IPS-11a (cell line): Measurements from ENCODE around the gene HNRNPM.

ENCODE experiments used
- H3K4me3 ChIP-seq: one replicate; pipeline ENCODE4 v1.5.1; 2013; ENCODE audit warnings: low read depth, low read length, control low read depth

HNRNPM gene

GRCh38 chr19:8459520-8460270, 14.9 kb downstream of the HNRNPM start:
- H3K4me3 ChIP-seq = no peak overlapping the region

- no peak overlapping the region for H3K4me3 ChIP-seq
These were observed 15.9 kb downstream of the HNRNPM start for GRCh38 chr19:8460516-8461298.

DNA sequence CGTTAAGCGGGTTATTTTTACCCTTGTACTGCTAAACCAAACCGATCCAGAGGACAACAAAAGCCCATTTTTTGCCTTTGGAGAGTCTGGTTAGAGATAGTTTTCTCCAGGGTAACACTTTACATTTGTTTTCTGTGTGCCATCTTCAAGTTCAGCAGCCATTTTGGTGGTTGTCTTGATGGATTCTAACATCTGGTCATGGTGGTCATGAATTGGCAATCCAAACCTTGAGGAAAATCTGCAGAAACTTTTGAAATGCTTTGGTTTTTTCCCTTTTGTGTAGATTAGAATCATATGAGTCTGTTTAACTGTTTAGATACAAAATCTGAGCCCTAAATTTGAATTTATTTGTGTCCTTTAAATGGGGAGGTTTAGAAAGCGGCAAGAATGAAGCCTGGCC, 16.6 kb downstream of the HNRNPM start:
- H3K4me3 ChIP-seq = no peak overlapping the region

DNA sequence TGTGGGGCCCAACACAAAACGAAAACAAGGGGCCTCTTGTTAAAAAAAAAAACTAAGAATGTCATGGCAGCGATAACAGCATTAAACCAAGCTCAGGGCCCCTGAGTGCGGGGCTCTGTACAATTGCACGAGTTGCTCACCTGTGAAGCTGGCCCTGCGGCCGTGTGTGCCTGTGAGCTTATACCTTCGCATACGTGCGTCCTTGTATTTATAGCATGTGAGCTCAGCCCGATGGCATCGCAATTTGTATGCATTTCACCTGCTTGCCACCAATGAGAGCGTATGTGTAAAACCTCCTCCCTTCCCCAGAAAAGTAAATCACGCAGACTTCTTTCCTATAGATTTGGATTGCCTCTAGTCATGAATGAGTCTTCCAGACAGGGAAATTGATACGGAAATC, 17.1 kb downstream of the HNRNPM start:
- H3K4me3 ChIP-seq = no peak overlapping the region

DNA sequence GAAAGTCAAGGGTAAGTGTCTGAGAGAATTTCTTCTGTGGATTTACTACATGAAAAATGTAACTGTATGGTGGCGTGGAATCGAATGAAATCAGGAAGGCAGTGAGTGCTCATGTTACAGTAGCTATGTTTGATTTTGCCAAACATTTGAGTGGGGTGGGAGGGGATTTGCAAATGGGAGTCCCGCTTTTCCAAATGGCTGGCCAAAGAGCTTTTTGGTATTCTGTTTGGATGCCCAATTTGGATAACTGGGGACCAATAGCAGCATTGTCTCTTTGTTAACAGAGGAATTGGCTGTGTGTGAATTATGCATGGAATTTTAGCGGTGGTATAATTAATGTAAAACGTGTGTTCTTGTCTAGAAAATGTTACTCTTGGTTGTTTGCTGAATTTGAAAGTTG, 17.8 kb downstream of the HNRNPM start:
- no peak overlapping the region for H3K4me3 ChIP-seq

- H3K4me3 ChIP-seq = no peak overlapping the region
These were observed 18.6 kb downstream of the HNRNPM start for GRCh38 chr19:8463365-8463764.

DNA sequence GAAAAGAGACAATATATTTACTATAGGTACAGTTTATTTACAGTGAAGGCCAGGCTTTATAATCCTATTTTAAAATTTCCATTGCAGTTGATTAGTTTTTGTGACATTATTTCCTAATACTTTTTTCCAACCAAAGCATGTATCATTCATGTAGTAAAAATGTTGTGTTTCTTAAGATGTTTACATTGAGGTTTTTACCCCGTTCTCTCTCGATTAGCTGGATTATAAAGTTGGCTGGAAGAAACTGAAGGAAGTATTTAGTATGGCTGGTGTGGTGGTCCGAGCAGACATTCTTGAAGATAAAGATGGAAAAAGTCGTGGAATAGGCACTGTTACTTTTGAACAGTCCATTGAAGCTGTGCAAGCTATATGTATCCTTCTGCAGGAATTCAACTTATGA, 21.2 kb downstream of the HNRNPM start:
- H3K4me3 ChIP-seq = no peak overlapping the region

DNA sequence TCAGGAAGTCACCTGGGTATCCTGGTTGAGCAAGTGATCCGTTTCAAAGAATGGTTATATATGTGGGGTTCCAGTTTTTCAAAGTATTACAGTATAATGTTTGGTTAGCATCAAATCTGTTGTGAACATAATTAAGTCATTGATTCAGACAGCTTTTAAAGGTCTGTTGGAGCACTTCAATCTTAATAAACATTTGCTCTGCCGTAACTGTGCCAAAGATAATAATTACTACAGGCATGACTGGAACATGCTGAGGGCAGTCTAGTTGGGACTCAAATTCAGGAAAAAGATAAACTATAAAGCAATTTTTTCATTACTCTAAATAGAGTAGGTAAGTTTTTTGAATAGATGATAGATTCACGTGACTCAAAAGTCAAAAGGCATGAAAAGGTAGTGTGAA, 23.3 kb downstream of the HNRNPM start:
- H3K4me3 ChIP-seq = no peak overlapping the region

- H3K4me3 ChIP-seq = no peak overlapping the region
These were observed 24.1 kb downstream of the HNRNPM start for GRCh38 chr19:8468761-8469373.

- no peak overlapping the region for H3K4me3 ChIP-seq
These were observed 25.0 kb downstream of the HNRNPM start for GRCh38 chr19:8469613-8470368.

DNA sequence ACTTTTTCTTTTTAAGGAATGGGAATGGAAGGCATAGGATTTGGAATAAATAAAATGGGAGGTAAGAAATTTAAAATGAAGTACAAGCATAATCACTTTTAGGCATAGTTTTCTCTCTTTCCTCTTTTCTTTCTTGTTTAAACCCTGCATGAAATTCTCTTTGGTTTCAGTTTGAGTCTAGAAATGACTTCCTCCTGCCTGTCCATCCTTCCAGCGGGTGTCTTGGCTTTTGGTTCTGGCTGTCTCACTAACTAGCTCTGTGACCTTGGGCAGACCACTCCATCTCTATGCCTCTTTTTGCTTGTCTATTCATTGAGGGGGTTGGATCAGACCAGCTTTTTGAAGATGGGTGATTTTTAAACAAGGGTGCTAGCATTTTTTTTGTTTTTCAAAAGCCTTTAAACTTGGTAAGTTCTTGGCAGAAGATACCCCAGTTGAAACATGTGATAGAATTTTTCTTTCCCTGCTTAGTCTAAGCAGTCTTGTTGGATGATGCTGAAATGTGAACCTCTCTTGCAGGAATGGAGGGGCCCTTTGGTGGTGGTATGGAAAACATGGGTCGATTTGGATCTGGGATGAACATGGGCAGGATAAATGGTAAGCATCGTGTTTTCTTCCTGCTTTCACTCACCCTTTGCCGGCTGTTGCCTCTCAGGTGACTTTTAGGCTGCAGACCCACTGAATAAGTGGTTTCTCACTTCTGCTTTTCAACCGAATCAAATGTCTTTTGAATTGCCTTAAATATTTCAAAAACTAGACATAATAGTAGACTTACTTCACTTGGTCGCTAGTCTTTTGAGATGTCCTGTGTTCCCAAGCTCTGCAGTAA, 29.1 kb downstream of the HNRNPM start:
- no peak overlapping the region for H3K4me3 ChIP-seq

DNA sequence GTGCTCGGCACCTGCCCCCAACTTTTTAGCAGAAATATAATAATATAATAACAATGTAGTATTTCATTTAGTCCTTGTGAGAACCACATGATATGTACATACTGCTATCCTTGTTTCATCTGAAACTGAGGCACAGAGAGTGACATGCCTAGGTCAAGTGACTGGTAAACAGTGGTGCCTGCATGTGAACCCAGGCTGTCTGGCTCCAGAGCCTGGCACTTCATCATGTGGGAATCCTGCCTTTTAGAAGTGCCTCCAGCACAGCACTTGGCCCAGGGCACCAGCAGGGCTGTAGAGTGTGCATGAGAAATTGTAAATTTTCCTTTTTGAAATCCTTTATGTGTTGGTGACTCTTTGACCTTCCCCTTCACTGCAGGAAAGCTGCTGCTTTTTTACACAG, 30.2 kb downstream of the HNRNPM start:
- H3K4me3 ChIP-seq = no peak overlapping the region

GRCh38 chr19:8476524-8476923, 31.7 kb downstream of the HNRNPM start:
- H3K4me3 ChIP-seq = no peak overlapping the region

- no peak overlapping the region for H3K4me3 ChIP-seq
These were observed 33.1 kb downstream of the HNRNPM start for GRCh38 chr19:8477889-8478288.

- H3K4me3 ChIP-seq = no peak overlapping the region
These were observed 33.8 kb downstream of the HNRNPM start for GRCh38 chr19:8478598-8478997.

GRCh38 chr19:8481201-8481600, 36.4 kb downstream of the HNRNPM start:
- H3K4me3 ChIP-seq = no peak overlapping the region

DNA sequence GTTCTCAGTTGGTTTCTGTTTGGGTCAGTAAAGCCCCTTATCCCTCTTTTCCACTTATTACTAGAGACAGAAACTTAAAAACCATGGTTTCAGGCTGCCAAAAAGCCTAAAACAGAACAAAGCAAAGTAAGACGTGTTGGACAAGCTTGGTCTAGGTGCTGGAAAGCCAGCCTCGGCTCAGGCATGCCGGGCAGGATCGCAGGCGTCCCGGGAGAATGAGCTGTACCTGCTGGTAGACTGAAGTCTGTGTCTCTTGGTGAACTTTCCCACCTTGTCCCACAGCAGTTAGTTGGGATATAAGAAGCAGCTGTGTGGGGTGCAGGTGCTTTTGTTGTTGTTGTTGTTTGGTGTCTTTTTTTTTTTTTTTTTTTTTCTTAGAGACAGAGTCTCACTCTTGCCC, 36.8 kb downstream of the HNRNPM start:
- H3K4me3 ChIP-seq = no peak overlapping the region

- no peak overlapping the region for H3K4me3 ChIP-seq
These were observed 37.9 kb downstream of the HNRNPM start for GRCh38 chr19:8482696-8483095.

- H3K4me3 ChIP-seq = no peak overlapping the region
These were observed 38.4 kb downstream of the HNRNPM start for GRCh38 chr19:8483165-8483564.

GRCh38 chr19:8484331-8484894, 39.6 kb downstream of the HNRNPM start:
- H3K4me3 ChIP-seq = no peak overlapping the region
